ENCODE data around the gene LRRC8E. TPM values are rescaled to one million over a fixed set of nuclear protein-coding genes. Genes with fewer than 3 reads are reported as not detected.

The LRRC8E gene
- total RNA-seq, 4 donors from 2014 or later = 0.79 to 1.5 TPM; not detected in 2

DNA sequence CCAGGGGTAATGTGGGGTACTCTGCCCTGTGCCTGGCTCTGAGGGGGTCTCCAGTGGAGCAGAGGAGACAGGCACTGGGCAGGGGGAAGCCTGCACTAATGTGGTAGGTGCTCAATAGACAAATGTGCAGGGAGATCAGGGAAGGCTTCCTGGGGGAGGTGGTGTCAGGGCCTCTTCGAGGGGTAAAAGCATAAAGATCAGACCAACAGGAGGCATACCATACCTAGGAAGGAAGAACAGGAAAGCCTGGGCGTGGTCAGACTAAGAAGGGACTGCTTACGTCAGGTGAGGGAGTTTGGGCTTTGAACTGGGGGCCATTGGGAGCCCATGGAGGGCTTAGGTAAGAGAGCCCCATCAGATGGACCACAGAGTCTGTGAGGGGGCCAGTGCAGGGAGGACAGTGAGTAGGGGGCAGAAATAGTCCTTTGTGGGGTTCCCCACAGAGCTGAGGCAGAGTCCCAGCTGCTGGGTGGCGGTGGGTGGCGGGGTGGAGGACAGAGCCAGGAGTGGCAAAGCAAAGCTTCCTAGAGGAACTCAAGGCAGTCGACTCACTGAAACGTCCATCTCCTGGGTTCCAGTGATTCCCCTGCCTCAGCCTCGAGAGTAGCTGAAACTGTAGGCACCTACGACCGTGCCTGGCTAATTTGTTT lies 22.9 kb upstream of the LRRC8E start:
- H3K9me3 ChIP-seq = no peaks in the 10 kb centered on the region
- intact Hi-C loops (cut with DNase I; ENCODE audit: low total_unique reads) = no loop called here
- TF ChIP-seq POLR2A (IDR thresholded peaks at IDR 0.05) = no peak
- no peak for TF ChIP-seq POLR2AphosphoS5 (IDR thresholded peaks at IDR 0.05)
- TF ChIP-seq EP300 (IDR thresholded peaks at IDR 0.05; ENCODE audit: low read depth) = no peak
- TF ChIP-seq CTCF (IDR thresholded peaks at IDR 0.05) = no peak
- no peak overlapping the region for H3K27ac ChIP-seq
- peaks cover 15 to 41% (median 35%) of the 10 kb centered on the region in 4 donors for H3K4me1 ChIP-seq
- DNase-seq = no peak
- H3K27me3 ChIP-seq = peaks cover 79% of the 10 kb centered on the region
- no peak overlapping the region for H3K4me3 ChIP-seq
- in situ Hi-C loops (cut with MboI; ENCODE audit: low pct_ligation_motif_present in 1 of 4, low pct_unique_long_range_greater_than_20kb in 1 of 4, low sequenced_read_pairs in 3 of 4) = no loop called here
- no peaks in the 10 kb centered on the region for H3K36me3 ChIP-seq
- WGBS, 2 donors (ENCODE audit: low coverage in 1 of 2) = 30 to 52% methylated on average over 3 to 9 of the region's 10 CpGs

GRCh38 chr19:7866399-7867091 lies 21.8 kb upstream of the LRRC8E start:
- in situ Hi-C loops (cut with MboI; ENCODE audit: low pct_ligation_motif_present in 1 of 4, low pct_unique_long_range_greater_than_20kb in 1 of 4, low sequenced_read_pairs in 3 of 4) (no loop called here), intact Hi-C loops (cut with DNase I; ENCODE audit: low total_unique reads) (no loop called here)
- 74% methylated on average over 12 of the region's 12 CpGs; no CpG with 5 or more reads in 1 of the 2 donors for WGBS, 2 donors (ENCODE audit: low coverage in 1 of 2)
- H3K36me3 ChIP-seq = no peaks in the 10 kb centered on the region
- peaks cover 16 to 46% (median 38%) of the 10 kb centered on the region in 4 donors for H3K4me1 ChIP-seq
- no peak for DNase-seq
- H3K27ac ChIP-seq = no peak overlapping the region
- H3K4me3 ChIP-seq = no peak overlapping the region
- TF ChIP-seq CTCF (IDR thresholded peaks at IDR 0.05) (no peak), EP300 (IDR thresholded peaks at IDR 0.05; ENCODE audit: low read depth) (no peak), POLR2AphosphoS5 (IDR thresholded peaks at IDR 0.05) (no peak), POLR2A (IDR thresholded peaks at IDR 0.05) (no peak)
- no peaks in the 10 kb centered on the region for H3K9me3 ChIP-seq
- H3K27me3 ChIP-seq = peaks cover 68% of the 10 kb centered on the region

DNA sequence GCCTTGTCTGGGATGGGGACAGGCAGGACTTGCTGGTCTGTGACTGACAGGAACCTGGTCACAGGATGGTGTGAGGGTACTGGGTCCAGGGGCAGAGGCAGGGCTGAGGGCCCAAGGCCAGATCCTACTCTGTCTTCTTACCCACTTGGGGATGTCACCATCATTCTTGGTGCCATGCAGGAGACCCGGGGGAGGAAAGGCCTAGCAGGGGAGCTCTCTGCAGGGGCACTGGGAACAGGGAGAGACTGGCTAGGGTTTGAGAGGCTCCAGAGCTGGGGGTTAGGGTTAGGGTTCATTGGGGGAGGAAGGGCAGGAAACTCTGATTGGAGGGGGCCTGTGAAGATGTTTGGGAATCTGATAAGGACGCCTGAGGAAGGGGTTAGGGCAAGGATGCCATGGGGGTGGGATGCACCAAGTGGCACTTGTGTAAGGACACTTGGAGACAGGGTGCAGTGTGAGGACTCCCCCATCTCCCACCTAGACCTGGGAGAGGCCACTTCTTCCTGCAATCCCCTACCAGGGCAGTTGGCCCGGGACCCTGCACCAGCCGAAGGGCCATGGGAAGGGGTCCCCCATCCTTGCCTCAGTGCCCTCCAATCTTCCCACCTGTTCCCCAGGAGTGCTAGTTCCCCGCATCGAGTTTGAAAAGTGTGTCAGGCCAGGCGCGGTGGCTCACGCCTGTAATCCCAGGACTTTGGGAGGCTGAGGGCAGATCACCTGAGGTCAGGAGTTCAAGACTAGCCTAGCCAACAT lies 21.0 kb upstream of the LRRC8E start:
- DNase-seq = no peak
- Histone ChIP-seq H3K4me1 (peaks cover 15 to 46% (median 38%) of the 10 kb centered on the region in 4 donors), H3K4me3 (no peak overlapping the region), H3K36me3 (no peaks in the 10 kb centered on the region), H3K9me3 (no peaks in the 10 kb centered on the region), H3K27me3 (peaks cover 63% of the 10 kb centered on the region), H3K27ac (no peak overlapping the region)
- WGBS, 2 donors (ENCODE audit: low coverage in 1 of 2) = 56 to 83% methylated on average over 1 to 9 of the region's 9 CpGs
- in situ Hi-C loops (cut with MboI; ENCODE audit: low pct_ligation_motif_present in 1 of 4, low pct_unique_long_range_greater_than_20kb in 1 of 4, low sequenced_read_pairs in 3 of 4) = no loop called here
- TF ChIP-seq EP300 (IDR thresholded peaks at IDR 0.05; ENCODE audit: low read depth) (no peak), POLR2A (IDR thresholded peaks at IDR 0.05) (no peak), POLR2AphosphoS5 (IDR thresholded peaks at IDR 0.05) (no peak), CTCF (IDR thresholded peaks at IDR 0.05) (no peak)
- intact Hi-C loops (cut with DNase I; ENCODE audit: low total_unique reads) = no loop called here

DNA sequence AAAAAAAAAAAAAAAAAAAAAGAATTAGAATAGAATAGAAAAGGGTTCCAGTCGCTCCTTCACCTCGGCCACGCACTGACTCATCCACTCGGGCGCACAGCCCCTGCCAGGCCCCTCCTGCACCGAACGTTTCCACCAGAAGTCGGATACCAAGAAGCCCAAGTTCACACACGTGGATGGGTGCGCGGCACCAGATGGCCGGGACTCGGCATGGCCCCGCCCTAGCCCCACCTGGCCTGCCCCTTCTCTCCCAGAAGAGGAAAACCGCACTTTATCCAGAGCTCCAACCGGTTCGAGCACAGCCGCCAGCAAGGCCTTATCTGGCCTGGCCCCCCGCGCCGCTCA lies 20.0 kb upstream of the LRRC8E start:
- intact Hi-C loops (cut with DNase I; ENCODE audit: low total_unique reads) = no loop called here
- Histone ChIP-seq H3K36me3 (no peaks in the 10 kb centered on the region), H3K4me3 (peak overlapping the region in 2 of 4 donors; percentile 42 to 47), H3K9me3 (no peaks in the 10 kb centered on the region), H3K4me1 (peaks cover 14 to 39% (median 36%) of the 10 kb centered on the region in 4 donors), H3K27ac (peak overlapping the region in 2 of 4 donors; percentile 71 to 82), H3K27me3 (peaks cover 65% of the 10 kb centered on the region)
- in situ Hi-C loops (cut with MboI; ENCODE audit: low pct_ligation_motif_present in 1 of 4, low pct_unique_long_range_greater_than_20kb in 1 of 4, low sequenced_read_pairs in 3 of 4) = no loop called here
- DNase-seq = no peak
- WGBS, 2 donors (ENCODE audit: low coverage in 1 of 2) = 22% methylated on average over 21 of the region's 21 CpGs; no CpG with 5 or more reads in 1 of the 2 donors
- TF ChIP-seq EP300 (IDR thresholded peaks at IDR 0.05; ENCODE audit: low read depth) = no peak
- TF ChIP-seq CTCF (IDR thresholded peaks at IDR 0.05) = no peak
- TF ChIP-seq POLR2A (IDR thresholded peaks at IDR 0.05) = no peak
- no peak for TF ChIP-seq POLR2AphosphoS5 (IDR thresholded peaks at IDR 0.05)
